Activated CD4-positive, alpha-beta T cell treated with anti-CD3 and anti-CD28 coated beads, Interleukin-2, amount 10 ng/mL, durations not matched to agents 7 days and 5 days (primary cell): ENCODE data around the gene DROSHA. TPM values are rescaled to one million over a fixed set of nuclear protein-coding genes. Genes with fewer than 3 reads are reported as not detected.

Source experiments
- CTCF ChIA-PET: fragments of 350-600 bp; sonication (Branson Sonifier 250); formaldehyde crosslinking; loops from one replicate; lab custom pipeline; 2021; ENCODE audit warnings: antibody characterized with exemption; lab: Charles Lee
- POLR2A ChIA-PET: fragments of 350-600 bp; sonication (Branson Sonifier 250); formaldehyde crosslinking; loops from one replicate; lab custom pipeline; 2021; ENCODE audit warnings: antibody characterized with exemption; lab: Charles Lee
- DNase-seq: peaks from one replicate; pipeline ENCODE4 v3.0.0-alpha.2; 2020
- H3K27ac Mint-ChIP-seq: one replicate; pipeline ENCODE4 v1.8.0; 2021; ENCODE audit warnings: mild to moderate bottlenecking, moderate library complexity, mixed read lengths
- H3K27me3 Mint-ChIP-seq: one replicate; pipeline ENCODE4 v1.8.0; 2021; ENCODE audit warnings: mixed read lengths
- H3K36me3 Mint-ChIP-seq: one replicate; pipeline ENCODE4 v1.8.0; 2021; ENCODE audit warnings: low read depth, mixed read lengths
- H3K4me1 Mint-ChIP-seq: one replicate; pipeline ENCODE4 v1.8.0; 2021; ENCODE audit warnings: mixed read lengths
- H3K4me3 Mint-ChIP-seq: one replicate; pipeline ENCODE4 v1.8.0; 2021; ENCODE audit warnings: mild to moderate bottlenecking, moderate library complexity, mixed read lengths
- H3K9me3 Mint-ChIP-seq: one replicate; pipeline ENCODE4 v1.8.0; 2021; ENCODE audit warnings: mixed read lengths
- total RNA-seq, 2 experiments: library from RNA; stranded (reverse); gene quantifications; one replicate each; pipeline ENCODE4 v1.2.3, GENCODE V29; 2021

The DROSHA gene
- total RNA-seq, 2 experiments from 2014 or later = 76.7 to 80.7 TPM

GRCh38 chr5:31357038-31357437 lies 174.9 kb downstream of the DROSHA start:
- CTCF ChIA-PET = interaction anchor here (0.6 kb wide), 1 partner anchor 1379 kb away, joined by 3 read pairs; no protein-coding TSS in a partner anchor
- POLR2A ChIA-PET = no interaction called here
- H3K27me3 Mint-ChIP-seq = peaks cover 5% of the 10 kb centered on the region
- H3K9me3 Mint-ChIP-seq = no peaks in the 10 kb centered on the region
- H3K4me3 Mint-ChIP-seq = no peak overlapping the region
- H3K36me3 Mint-ChIP-seq = no peaks in the 10 kb centered on the region
- H3K27ac Mint-ChIP-seq = no peak overlapping the region
- no peaks in the 10 kb centered on the region for H3K4me1 Mint-ChIP-seq
- DNase-seq = no peak

- H3K4me1 Mint-ChIP-seq = no peaks in the 10 kb centered on the region
- no peak overlapping the region for H3K27ac Mint-ChIP-seq
- ChIA-PET CTCF (no interaction called here), POLR2A (no interaction called here)
- no peak overlapping the region for H3K4me3 Mint-ChIP-seq
- H3K36me3 Mint-ChIP-seq = no peaks in the 10 kb centered on the region
- DNase-seq = no peak
- H3K9me3 Mint-ChIP-seq = no peaks in the 10 kb centered on the region
- peaks cover 5% of the 10 kb centered on the region for H3K27me3 Mint-ChIP-seq
Observed at GRCh38 chr5:31355337-31355736, 176.6 kb downstream of the DROSHA start.

Other genes starting within 250 kb of the DROSHA start
- gene C5orf22, start 208 bp upstream of the DROSHA start, total RNA-seq = 10 to 100 TPM; 25.2 to 32.6 TPM
- not detected for gene PDZD2, start 107.0 kb upstream of the DROSHA start, total RNA-seq